SH-SY5Y (cell line): ENCODE measurements around the gene LHFPL3.

Experiments used
- GATA2 ChIP-seq: IDR thresholded peaks from 2 replicates; pipeline ENCODE4 v1.6.1; 2011; ENCODE audit warnings: mild to moderate bottlenecking, low read depth, low read length
- GATA3 ChIP-seq: IDR thresholded peaks from 2 replicates; pipeline ENCODE4 v1.6.1; 2011; ENCODE audit warnings: low read depth, mild to moderate bottlenecking, low read length, moderate library complexity

DNA sequence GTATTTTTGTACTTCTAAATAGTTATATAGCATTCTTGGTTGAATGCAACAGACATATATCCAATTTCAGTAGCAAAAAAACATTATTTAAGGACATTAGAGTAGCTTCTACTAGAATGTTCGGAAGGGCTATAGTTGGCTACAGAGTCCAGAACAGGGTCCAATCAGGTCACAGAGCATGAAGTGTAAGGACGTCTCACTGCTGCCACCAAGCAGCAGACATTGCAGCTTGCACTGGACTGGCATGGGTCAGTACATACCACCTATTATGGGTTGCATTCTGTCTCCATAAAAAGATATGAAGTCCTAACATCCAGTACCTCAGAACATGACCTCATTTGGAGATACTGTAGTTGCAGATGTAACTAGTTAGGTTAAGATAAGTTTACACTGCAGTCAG is 87.3 kb downstream of the LHFPL3 start:
- TF ChIP-seq GATA2, result no peak
- no peak for TF ChIP-seq GATA3
